ENCODE results near the gene RPH3AL. TPM values are rescaled to one million over a fixed set of nuclear protein-coding genes. Genes with fewer than 3 reads are reported as not detected.

Gene RPH3AL
- total and polyA plus RNA-seq, 10 of the 15 experiments (the other 5 are each of a cell fraction or from before 2014, with no cell fraction given), result 0.04 to 1.2 (median 0.47) TPM; not detected in 2

- no peak for TF ChIP-seq SPI1 (IDR thresholded peaks at IDR 0.05; ENCODE audit: borderline replicate concordance, insufficient read depth, low read depth, low read length)
- no peak for TF ChIP-seq RELB (IDR thresholded peaks at IDR 0.05; ENCODE audit: low read depth)
- TF ChIP-seq IKZF1 (conservative IDR thresholded peaks at IDR 0.05), result no peak
- TF ChIP-seq NFYA (IDR thresholded peaks at IDR 0.05; ENCODE audit: borderline replicate concordance, low read depth, low read length), result no peak
- no peak for TF ChIP-seq PRDM15 (CRISPR knock-in tag; IDR thresholded peaks at IDR 0.05)
Measured at GRCh38 chr17:385836-386140, 33.2 kb upstream of the RPH3AL start (continued).

GRCh38 chr17:385178-385835 is 32.7 kb upstream of the RPH3AL start:
- Histone ChIP-seq H3K4me1 (ENCODE audit: control insufficient read depth, insufficient read depth, low read length) (no peaks in the 10 kb centered on the region), H2AFZ (ENCODE audit: control insufficient read depth, low read depth, low read length) (peak overlapping the region; percentile 44; the same call in 1 of the 2 replicates), H3K79me2 (ENCODE audit: control insufficient read depth, insufficient read depth, low read length) (no peaks in the 10 kb centered on the region), H3K4me2 (ENCODE audit: control insufficient read depth, insufficient read depth) (peak overlapping the region; percentile 68), H3K36me3 (ENCODE audit: control insufficient read depth in 2 of 2, insufficient read depth in 2 of 2, low read length in 1 of 2) (no peaks in the 10 kb centered on the region), H4K20me1 (ENCODE audit: control insufficient read depth, insufficient read depth) (no peaks in the 10 kb centered on the region), H3K27ac (ENCODE audit: control insufficient read depth, insufficient read depth) (no peak overlapping the region), H3K9ac (ENCODE audit: control insufficient read depth, insufficient read depth, low read length) (no peak overlapping the region), H3K9me3 (replicated peaks; ENCODE audit: control insufficient read depth, insufficient read depth, low read length) (no peaks in the 10 kb centered on the region), H3K27me3 (replicated peaks in 1 of 2; ENCODE audit: control insufficient read depth in 2 of 2, insufficient read depth in 2 of 2, low read length in 1 of 2) (peaks cover 0 to 3% of the 10 kb centered on the region in 2 experiments; a peak in 2 of 4 replicates), H3K4me3 (peak overlapping the region; percentile 27; the same call in 1 of the 2 replicates)
- in situ Hi-C loops (cut with MboI), result no loop called here
- intact Hi-C loops (cut with micrococcal nuclease; ENCODE audit: unreplicated experiment), result no loop called here
- SMC1A ChIA-PET (ENCODE audit: uncharacterized antibody, unreplicated experiment), result no interaction called here
- POLR2A ChIA-PET, result no interaction called here
- FAIRE-seq (no peak), DNase-seq (ENCODE audit: low read depth, low spot score) (no peak), ATAC-seq (peak; percentile 29)
- no TSS peak for BruUV-seq (replicated peaks)
- TF ChIP-seq TARDBP (IDR thresholded peaks at IDR 0.05; ENCODE audit: borderline replicate concordance) (no peak), IKZF1 (conservative IDR thresholded peaks at IDR 0.05) (peak; percentile 51), BHLHE40 (IDR thresholded peaks at IDR 0.05; ENCODE audit: borderline replicate concordance in 1 of 2, low read depth in 2 of 2, low read length in 1 of 2) (peak; percentile 73 to 92)
- CTCF ChIA-PET, result interaction anchor here (1.0 to 1.8 kb wide), 5 partner anchors 9 to 315 kb away, joined by 3 to 7 read pairs (median 3); no protein-coding TSS in a partner anchor
- WGBS (ENCODE audit: insufficient coverage, insufficient replicate concordance, low lambda C conversion rate, missing lambda C conversion rate), result 2% methylated on average over 63 of the region's 70 CpGs
- RAD21 ChIA-PET (ENCODE audit: unreplicated experiment), result interaction anchor here (0.6 to 0.8 kb wide), 2 partner anchors 31 to 108 kb away, joined by 3 to 5 read pairs; no protein-coding TSS in a partner anchor
